HepG2 (cell line): ENCODE measurements around the gene SYN1. TPM values are rescaled to one million over a fixed set of nuclear protein-coding genes. Genes with fewer than 3 reads are reported as not detected.

Experiments
- ERF ChIP-seq: IDR thresholded peaks from 2 replicates; pipeline ENCODE4 v1.6.1; 2018; ENCODE audit warnings: missing biosample characterization, missing genetic modification reagents
- FOXK1 ChIP-seq: sonication (generic); formaldehyde crosslinking; IDR thresholded peaks from 2 replicates; pipeline ENCODE4 v1.4.0; 2020; ENCODE audit warnings: low read depth, missing genetic modification reagents, borderline replicate concordance
- FOXK2 ChIP-seq: fragments of 450-650 bp; IDR thresholded peaks from 2 replicates; pipeline ENCODE4 v1.6.1; 2016
- GABPB1 ChIP-seq: IDR thresholded peaks from 2 replicates; pipeline ENCODE4 v1.6.1; 2016; ENCODE audit warnings: mild to moderate bottlenecking, missing genetic modification reagents, moderate library complexity, missing compliant biosample characterization
- GATAD1 ChIP-seq: IDR thresholded peaks from 2 replicates; pipeline ENCODE4 v1.6.1; 2016; ENCODE audit warnings: missing genetic modification reagents, missing compliant biosample characterization
- HCFC1 ChIP-seq: fragments of 150-350 bp; IDR thresholded peaks from 2 replicates; pipeline ENCODE4 v1.6.1; 2014; ENCODE audit warnings: low read depth, low read length
- HNRNPLL ChIP-seq: fragments of 200-400 bp; formaldehyde crosslinking; IDR thresholded peaks from 2 replicates; pipeline ENCODE4 v1.6.1; 2017; ENCODE audit warnings: mild to moderate bottlenecking, low read depth, low read length; ENCODE audit not compliant: poor library complexity, severe bottlenecking
- HOXA3 ChIP-seq: sonication (generic); formaldehyde crosslinking; IDR thresholded peaks from 2 replicates; pipeline ENCODE4 v1.5.0; 2020; ENCODE audit warnings: missing genetic modification reagents
- KMT2A ChIP-seq: sonication (generic); formaldehyde crosslinking; IDR thresholded peaks from 2 replicates; pipeline ENCODE4 v1.4.0; 2020; ENCODE audit warnings: missing genetic modification reagents
- MXI1 ChIP-seq: IDR thresholded peaks from 3 replicates; pipeline ENCODE4 v1.6.1; 2012; ENCODE audit warnings: low read depth, low read length, inconsistent platforms, borderline replicate concordance
- NCOA5 ChIP-seq: sonication (generic); formaldehyde crosslinking; IDR thresholded peaks from 2 replicates; pipeline ENCODE4 v1.4.0; 2020; ENCODE audit warnings: missing genetic modification reagents
- NR2C2 ChIP-seq: sonication (generic); formaldehyde crosslinking; IDR thresholded peaks from 2 replicates; pipeline ENCODE4 v1.4.0; 2020; ENCODE audit warnings: missing genetic modification reagents, mild to moderate bottlenecking, moderate library complexity, borderline replicate concordance
- POLR2A ChIP-seq, 2 experiments: IDR thresholded peaks; 2 replicates each; pipeline ENCODE4 v1.6.1; 2011; ENCODE audit warnings: low read depth in 2 of 2, low read length in 2 of 2, mild to moderate bottlenecking in 1 of 2, moderate library complexity in 1 of 2; ENCODE audit not compliant: insufficient read depth in 1 of 2
- POLR2AphosphoS5 ChIP-seq: IDR thresholded peaks from 2 replicates; pipeline ENCODE4 v1.6.1; 2012; ENCODE audit warnings: low read depth, low read length
- TARDBP ChIP-seq: sonication (generic); formaldehyde crosslinking; IDR thresholded peaks from 2 replicates; pipeline ENCODE4 v1.8.0; 2022; ENCODE audit warnings: mild to moderate bottlenecking, missing genetic modification reagents
- TEAD3 ChIP-seq: optimal IDR thresholded peaks from 2 replicates; pipeline ENCODE3; 2016; ENCODE audit warnings: borderline replicate concordance
- THAP11 ChIP-seq: IDR thresholded peaks from 2 replicates; pipeline ENCODE4 v1.6.1; 2016; ENCODE audit warnings: missing biosample characterization, missing genetic modification reagents
- ZNF567 ChIP-seq: sonication (generic); formaldehyde crosslinking; IDR thresholded peaks from 2 replicates; pipeline ENCODE4 v1.8.1; 2023; ENCODE audit warnings: mild to moderate bottlenecking, missing genetic modification reagents, borderline replicate concordance
- polyA plus RNA-seq, 8 experiments: library from polyadenylated mRNA; depleted of rRNA in 3 of 8; stranded (reverse) in 7 of 8; unstranded in 1 of 8; fragments of >200 nt; fragmentation: Illumina TruSeq in 4 of 8; extraction: Trizol in 4 of 8; gene quantifications; 2 replicates each; pipeline versions ENCODE4 v1.2.1 to v1.2.3, GENCODE V29; 2011 to 2016; ENCODE audit warnings: low read depth in 4 of 8, missing spikeins in 1 of 8, mixed read lengths in 1 of 8; ENCODE audit not compliant: insufficient read depth in 1 of 8
- total RNA-seq, 5 experiments: library from RNA; depleted of rRNA; stranded (reverse); fragments of >200 nt; fragmentation: Illumina TruSeq; extraction: Trizol; gene quantifications; 2 replicates each; pipeline ENCODE4 v1.2.3, GENCODE V29; 2016; ENCODE audit warnings: low read depth in 1 of 5
- TF ChIP-seq, protein P1 (sequence below): sonication (generic); formaldehyde crosslinking; IDR thresholded peaks from 2 replicates; pipeline ENCODE4 v1.4.0; 2020; ENCODE audit warnings: mild to moderate bottlenecking, missing genetic modification reagents, borderline replicate concordance
- TF ChIP-seq, protein P2 (sequence below): sonication (generic); formaldehyde crosslinking; IDR thresholded peaks from 2 replicates; pipeline ENCODE4 v1.8.0; 2022; ENCODE audit warnings: mild to moderate bottlenecking, missing genetic modification reagents; ENCODE audit not compliant: insufficient replicate concordance
- TF ChIP-seq, protein P3 (sequence below): sonication (generic); formaldehyde crosslinking; IDR thresholded peaks from 2 replicates; pipeline ENCODE4 v1.9.0; 2022; ENCODE audit warnings: low read depth, missing genetic modification reagents

SYN1 gene
- total and polyA plus RNA-seq, 2 of the 13 experiments (the other 11 are each of a cell fraction or from before 2014, with no cell fraction given) = not detected

DNA sequence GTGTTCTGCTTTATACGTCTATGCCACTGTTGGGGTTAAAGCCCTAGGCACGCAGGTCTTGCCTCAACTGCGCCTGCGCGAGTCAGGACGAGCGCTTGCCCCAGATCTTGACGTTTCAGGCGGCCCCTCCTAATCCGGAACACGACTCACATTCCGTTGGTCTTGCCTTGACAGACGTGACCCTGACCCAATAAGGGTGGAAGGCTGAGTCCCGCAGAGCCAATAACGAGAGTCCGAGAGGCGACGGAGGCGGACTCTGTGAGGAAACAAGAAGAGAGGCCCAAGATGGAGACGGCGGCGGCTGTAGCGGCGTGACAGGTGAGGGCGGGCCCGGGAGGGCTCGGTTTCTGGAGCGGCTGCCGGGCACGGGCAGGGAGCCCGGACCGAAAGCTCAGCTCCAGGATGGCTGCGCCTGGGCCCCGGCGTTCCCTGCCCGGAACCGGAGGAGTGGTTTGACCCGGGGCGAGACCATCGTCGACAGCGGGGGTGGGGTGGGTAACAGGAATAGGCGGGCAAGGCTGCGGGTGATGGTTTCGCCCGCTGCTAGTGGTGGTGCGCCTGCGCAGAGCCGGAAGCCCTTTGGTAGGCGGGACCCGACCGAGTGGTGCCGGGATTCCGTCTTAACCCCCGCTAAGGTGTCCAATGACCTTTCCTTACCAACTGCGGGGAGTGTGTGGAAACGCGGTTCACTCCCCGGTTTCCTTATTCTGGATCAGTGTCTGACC, 58.6 kb downstream of the SYN1 start, which contains the start of gene ARAF (continued):
- no peak for TF ChIP-seq NCOA5 (CRISPR knock-in tag)
- TF ChIP-seq NR2C2 (CRISPR knock-in tag) = peak; percentile 76; the same call in 1 of the 2 replicates
- peak; percentile 3; the same call in 1 of the 2 replicates for TF ChIP-seq HCFC1
- peak; percentile 67 for TF ChIP-seq HOXA3 (CRISPR knock-in tag)
- peak; percentile 71 for TF ChIP-seq TEAD3 (CRISPR knock-in tag)
- TF ChIP-seq FOXK1 (CRISPR knock-in tag) = peak; percentile 37; the same call in 1 of the 2 replicates
- peak; percentile 51; the same call in 1 of the 2 replicates for TF ChIP-seq GATAD1 (CRISPR knock-in tag)
- 0 out of 2 replicates have a peak, but pooled peaks have one; percentile 24 for TF ChIP-seq KMT2A (CRISPR knock-in tag)
- TF ChIP-seq MXI1 = peak; percentile 21; the same call in 1 of the 3 replicates
- TF ChIP-seq THAP11 = peak; percentile 69
- TF ChIP-seq, protein P1, sequence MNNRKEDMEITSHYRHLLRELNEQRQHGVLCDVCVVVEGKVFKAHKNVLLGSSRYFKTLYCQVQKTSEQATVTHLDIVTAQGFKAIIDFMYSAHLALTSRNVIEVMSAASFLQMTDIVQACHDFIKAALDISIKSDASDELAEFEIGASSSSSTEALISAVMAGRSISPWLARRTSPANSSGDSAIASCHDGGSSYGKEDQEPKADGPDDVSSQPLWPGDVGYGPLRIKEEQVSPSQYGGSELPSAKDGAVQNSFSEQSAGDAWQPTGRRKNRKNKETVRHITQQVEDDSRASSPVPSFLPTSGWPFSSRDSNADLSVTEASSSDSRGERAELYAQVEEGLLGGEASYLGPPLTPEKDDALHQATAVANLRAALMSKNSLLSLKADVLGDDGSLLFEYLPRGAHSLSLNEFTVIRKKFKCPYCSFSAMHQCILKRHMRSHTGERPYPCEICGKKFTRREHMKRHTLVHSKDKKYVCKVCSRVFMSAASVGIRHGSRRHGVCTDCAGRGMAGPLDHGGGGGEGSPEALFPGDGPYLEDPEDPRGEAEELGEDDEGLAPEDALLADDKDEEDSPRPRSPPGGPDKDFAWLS (CRISPR knock-in tag) = no peak
- TF ChIP-seq, protein P2, sequence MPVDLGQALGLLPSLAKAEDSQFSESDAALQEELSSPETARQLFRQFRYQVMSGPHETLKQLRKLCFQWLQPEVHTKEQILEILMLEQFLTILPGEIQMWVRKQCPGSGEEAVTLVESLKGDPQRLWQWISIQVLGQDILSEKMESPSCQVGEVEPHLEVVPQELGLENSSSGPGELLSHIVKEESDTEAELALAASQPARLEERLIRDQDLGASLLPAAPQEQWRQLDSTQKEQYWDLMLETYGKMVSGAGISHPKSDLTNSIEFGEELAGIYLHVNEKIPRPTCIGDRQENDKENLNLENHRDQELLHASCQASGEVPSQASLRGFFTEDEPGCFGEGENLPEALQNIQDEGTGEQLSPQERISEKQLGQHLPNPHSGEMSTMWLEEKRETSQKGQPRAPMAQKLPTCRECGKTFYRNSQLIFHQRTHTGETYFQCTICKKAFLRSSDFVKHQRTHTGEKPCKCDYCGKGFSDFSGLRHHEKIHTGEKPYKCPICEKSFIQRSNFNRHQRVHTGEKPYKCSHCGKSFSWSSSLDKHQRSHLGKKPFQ (CRISPR knock-in tag) = no peak
- peak; percentile 91 for TF ChIP-seq FOXK2
- TF ChIP-seq TARDBP (CRISPR knock-in tag) = no peak
- peak; percentile 88 for TF ChIP-seq GABPB1 (CRISPR knock-in tag)
- no peak for TF ChIP-seq ZNF567
- TF ChIP-seq POLR2A (IDR thresholded peaks at IDR 0.05; ENCODE audit: insufficient read depth in 1 of 2, low read depth in 2 of 2, low read length in 2 of 2) = peak; percentile 52 to 73; a peak in 3 of 4 replicates
- peak; percentile 48 for TF ChIP-seq HNRNPLL
- TF ChIP-seq ERF (CRISPR knock-in tag) = 0 out of 2 replicates have a peak, but pooled peaks have one; percentile 31
- TF ChIP-seq POLR2AphosphoS5 = peak; percentile 64
- TF ChIP-seq, protein P3, sequence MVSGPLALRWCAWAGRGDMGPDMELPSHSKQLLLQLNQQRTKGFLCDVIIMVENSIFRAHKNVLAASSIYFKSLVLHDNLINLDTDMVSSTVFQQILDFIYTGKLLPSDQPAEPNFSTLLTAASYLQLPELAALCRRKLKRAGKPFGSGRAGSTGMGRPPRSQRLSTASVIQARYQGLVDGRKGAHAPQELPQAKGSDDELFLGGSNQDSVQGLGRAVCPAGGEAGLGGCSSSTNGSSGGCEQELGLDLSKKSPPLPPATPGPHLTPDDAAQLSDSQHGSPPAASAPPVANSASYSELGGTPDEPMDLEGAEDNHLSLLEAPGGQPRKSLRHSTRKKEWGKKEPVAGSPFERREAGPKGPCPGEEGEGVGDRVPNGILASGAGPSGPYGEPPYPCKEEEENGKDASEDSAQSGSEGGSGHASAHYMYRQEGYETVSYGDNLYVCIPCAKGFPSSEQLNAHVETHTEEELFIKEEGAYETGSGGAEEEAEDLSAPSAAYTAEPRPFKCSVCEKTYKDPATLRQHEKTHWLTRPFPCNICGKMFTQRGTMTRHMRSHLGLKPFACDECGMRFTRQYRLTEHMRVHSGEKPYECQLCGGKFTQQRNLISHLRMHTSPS (CRISPR knock-in tag) = no peak
